Lung (tissue), 12 donors: ENCODE measurements around the gene IL3. TPM values are rescaled to one million over a fixed set of nuclear protein-coding genes. Genes with fewer than 3 reads are reported as not detected.

Experiments used
- ATAC-seq: fragments of 200-7000 bp; cut with Tn5 transposase; one replicate; pipeline ENCODE4 v1.9.1; 2020; ENCODE audit warnings: moderate number of reproducible peaks; ENCODE audit not compliant: insufficient read depth, low FRiP score
- DNase-seq, 3 donors: peaks; one replicate each; pipeline ENCODE4 v3.0.0-alpha.2; 2013 to 2017
- H3K27ac ChIP-seq, 2 donors: one replicate each; pipeline ENCODE4 v1.5.1; 2013; ENCODE audit warnings: mild to moderate bottlenecking in 2 of 2, moderate library complexity in 2 of 2, control low read depth in 1 of 2, inconsistent platforms in 1 of 2, low read depth in 1 of 2, low read length in 1 of 2
- H3K27me3 ChIP-seq, 3 donors: one replicate each; pipeline ENCODE4 v1.5.1; 2013; ENCODE audit warnings: low read length in 2 of 3; ENCODE audit not compliant: control insufficient read depth in 3 of 3, insufficient read depth in 3 of 3
- H3K36me3 ChIP-seq, 4 donors: one replicate each; pipeline ENCODE4 v1.5.1; 2013; ENCODE audit warnings: low read length in 4 of 4, mild to moderate bottlenecking in 1 of 4, moderate library complexity in 1 of 4; ENCODE audit not compliant: control insufficient read depth in 4 of 4, insufficient read depth in 4 of 4
- H3K4me1 ChIP-seq, 5 donors: one replicate each; pipeline ENCODE4 v1.5.1; 2013; ENCODE audit warnings: low read length in 5 of 5, mild to moderate bottlenecking in 2 of 5, moderate library complexity in 1 of 5; ENCODE audit not compliant: control insufficient read depth in 5 of 5, insufficient read depth in 5 of 5
- H3K4me3 ChIP-seq: one replicate; pipeline ENCODE4 v1.5.1; 2013; ENCODE audit warnings: mild to moderate bottlenecking, control low read depth, moderate library complexity
- H3K9ac ChIP-seq, 2 donors: one replicate each; pipeline ENCODE4 v1.5.1; 2013; ENCODE audit warnings: low read length in 2 of 2, control low read depth in 1 of 2; ENCODE audit not compliant: insufficient read depth in 1 of 2
- H3K9me3 ChIP-seq, 4 donors: one replicate each; pipeline ENCODE4 v1.5.1; 2013; ENCODE audit warnings: low read length in 3 of 4, mild to moderate bottlenecking in 1 of 4, moderate library complexity in 1 of 4; ENCODE audit not compliant: control insufficient read depth in 4 of 4, insufficient read depth in 3 of 4
- CTCF ChIP-seq: IDR thresholded peaks from 2 replicates; pipeline ENCODE4 v1.5.1; 2012; ENCODE audit warnings: mild to moderate bottlenecking; ENCODE audit errors: control extremely low read depth, extremely low read depth
- WGBS, 2 donors: extraction: QIAGEN DNeasy Blood & Tissue Kit; methylation state at CpG; one replicate each; pipeline ENCODE4 v1.1.7; 2013; 5-methylcytosine and 5-hydroxymethylcytosine counted together
- polyA plus RNA-seq, 2 donors: library from polyadenylated mRNA; stranded (reverse); fragments of 200-250 nt; gene quantifications; one replicate each; pipeline ENCODE4 v1.2.1, GENCODE V29; 2013
- total RNA-seq, 2 donors: library from RNA; depleted of rRNA in 1 of 2; stranded (reverse); fragments of >200 nt in 1 of 2; gene quantifications; one replicate each; pipeline ENCODE4 v1.2.1, GENCODE V29; 2014 to 2021
- donor health status: control.
- donor health status: control.
- donor health status: Bipolar disorder and iron deficiency.
- donor health status: healthy.
- donor health status: DM: yes; HTN: yes; CAD: no.

The IL3 gene
- total and polyA plus RNA-seq, 4 donors, result not detected

- ATAC-seq (no peak), DNase-seq (no peak)
- H3K36me3 ChIP-seq, result no peaks in the 10 kb centered on the region
- H3K4me1 ChIP-seq, result no peaks in the 10 kb centered on the region
- TF ChIP-seq CTCF, result no peak
- H3K9ac ChIP-seq, result no peak overlapping the region
- no peak overlapping the region for H3K4me3 ChIP-seq
- H3K27ac ChIP-seq, result no peak overlapping the region
- 84 to 90% methylated on average over 9 of the region's 9 CpGs for whole genome bisulfite sequencing, 2 donors
- H3K9me3 ChIP-seq, result no peaks in the 10 kb centered on the region
- no peaks in the 10 kb centered on the region for H3K27me3 ChIP-seq
These were observed 9.5 kb upstream of the IL3 start for GRCh38 chr5:132050661-132051552.

GRCh38 chr5:132052520-132052919 is 7.9 kb upstream of the IL3 start:
- 80 to 86% methylated on average over 10 of the region's 10 CpGs for WGBS, 2 donors
- ATAC-seq, result no peak
- H3K9me3 ChIP-seq, result no peaks in the 10 kb centered on the region

GRCh38 chr5:132053483-132053882 is 7.0 kb upstream of the IL3 start:
- Histone ChIP-seq H3K4me1 (no peaks in the 10 kb centered on the region), H3K36me3 (no peaks in the 10 kb centered on the region), H3K9ac (no peak overlapping the region), H3K9me3 (no peaks in the 10 kb centered on the region), H3K27me3 (no peaks in the 10 kb centered on the region), H3K27ac (no peak overlapping the region), H3K4me3 (no peak overlapping the region)
- DNase-seq (no peak), ATAC-seq (no peak)
- 89 to 91% methylated on average over 4 of the region's 4 CpGs for WGBS, 2 donors
- TF ChIP-seq CTCF, result no peak

More at GRCh38 chr5:132052520-132052919, 7.9 kb upstream of the IL3 start:
- Histone ChIP-seq H3K27me3 (no peaks in the 10 kb centered on the region), H3K36me3 (no peaks in the 10 kb centered on the region), H3K4me1 (no peaks in the 10 kb centered on the region), H3K4me3 (no peak overlapping the region), H3K9ac (no peak overlapping the region), H3K27ac (no peak overlapping the region)
- TF ChIP-seq CTCF, result no peak
- DNase-seq, result no peak
